ENCODE results near the gene NR4A2.
A peak's percentile ranks its signal among the peaks of the same experiment; 100 is the strongest.

Gene NR4A2

GRCh38 chr2:156339865-156340264 lies 7.3 kb upstream of the NR4A2 start:
- DNase-seq (ENCODE audit: low spot score) = no peak

- DNase-seq (ENCODE audit: low spot score) = no peak
Measured at GRCh38 chr2:156339110-156339847, 6.8 kb upstream of the NR4A2 start.

GRCh38 chr2:156338578-156338977 lies 6.1 kb upstream of the NR4A2 start:
- DNase-seq (ENCODE audit: low spot score) = no peak

- peak; percentile 92 for DNase-seq (ENCODE audit: low spot score)
Measured at GRCh38 chr2:156334496-156335478, 2.3 kb upstream of the NR4A2 start.

GRCh38 chr2:156333951-156334495 lies 1.5 kb upstream of the NR4A2 start:
- DNase-seq (ENCODE audit: low spot score) = peak; percentile 68

- DNase-seq (ENCODE audit: low spot score) = no peak
Measured at GRCh38 chr2:156333274-156333950, 891 bp upstream of the NR4A2 start.

- no peak for DNase-seq (ENCODE audit: low spot score)
Measured at GRCh38 chr2:156332284-156332533, 312 bp downstream of the NR4A2 start.

- peak; percentile 75 for DNase-seq (ENCODE audit: low spot score)
Measured at GRCh38 chr2:156331572-156332283, 793 bp downstream of the NR4A2 start.

- DNase-seq (ENCODE audit: low spot score) = no peak
Measured at GRCh38 chr2:156329927-156330726, 2.4 kb downstream of the NR4A2 start.

- no peak for DNase-seq (ENCODE audit: low spot score)
Measured at GRCh38 chr2:156329031-156329926, 3.2 kb downstream of the NR4A2 start.

GRCh38 chr2:156327835-156328695 lies 4.5 kb downstream of the NR4A2 start:
- DNase-seq (ENCODE audit: low spot score) = no peak

GRCh38 chr2:156326526-156327095 lies 5.9 kb downstream of the NR4A2 start:
- DNase-seq (ENCODE audit: low spot score) = no peak

GRCh38 chr2:156325688-156326525 lies 6.6 kb downstream of the NR4A2 start:
- no peak for DNase-seq (ENCODE audit: low spot score)

- DNase-seq (ENCODE audit: low spot score) = no peak
Measured at GRCh38 chr2:156323754-156324153, 8.8 kb downstream of the NR4A2 start.

- no peak for DNase-seq (ENCODE audit: low spot score)
Measured at GRCh38 chr2:156322686-156323231, 9.8 kb downstream of the NR4A2 start.

GRCh38 chr2:156322051-156322685 lies 10.4 kb downstream of the NR4A2 start:
- no peak for DNase-seq (ENCODE audit: low spot score)

All from AG20443 (cell line).